ENCODE results near the gene SEZ6.

DNA sequence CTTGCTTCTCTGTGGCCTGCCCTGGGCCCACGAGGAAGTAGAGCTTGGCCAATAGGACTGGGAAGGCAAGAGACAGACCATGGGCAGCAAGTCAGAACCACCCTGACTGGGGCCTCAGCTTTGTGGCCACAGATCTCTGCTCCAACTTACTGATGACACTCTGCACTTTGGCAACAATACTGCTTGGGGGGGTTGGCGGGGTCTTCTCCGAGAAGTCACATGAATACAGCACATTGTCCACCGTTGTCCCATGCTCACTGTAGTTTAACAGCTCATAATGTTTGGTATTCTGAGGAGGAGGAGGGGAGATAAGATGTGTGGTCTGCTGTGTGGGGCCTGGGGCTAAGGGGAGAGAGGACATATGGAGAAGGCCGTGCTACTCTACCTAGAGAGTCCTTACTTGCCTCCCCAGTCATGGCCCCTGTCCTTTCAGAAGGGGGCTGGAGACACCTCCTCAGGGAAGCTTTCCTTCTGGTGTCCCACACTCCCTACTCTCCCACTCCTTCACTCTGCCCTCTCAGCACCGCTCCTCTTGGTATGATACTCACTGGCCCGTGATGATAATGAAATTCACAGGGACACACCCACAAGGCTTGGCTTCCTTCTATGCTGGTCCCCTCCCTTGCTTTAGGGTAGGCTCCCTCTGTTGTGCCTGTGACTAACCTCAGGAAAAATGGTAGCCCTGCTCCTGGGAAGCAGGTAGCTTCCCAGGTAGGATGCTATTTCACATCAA, 99.0 kb downstream of the SEZ6 start:
- TF ChIP-seq, protein P1, sequence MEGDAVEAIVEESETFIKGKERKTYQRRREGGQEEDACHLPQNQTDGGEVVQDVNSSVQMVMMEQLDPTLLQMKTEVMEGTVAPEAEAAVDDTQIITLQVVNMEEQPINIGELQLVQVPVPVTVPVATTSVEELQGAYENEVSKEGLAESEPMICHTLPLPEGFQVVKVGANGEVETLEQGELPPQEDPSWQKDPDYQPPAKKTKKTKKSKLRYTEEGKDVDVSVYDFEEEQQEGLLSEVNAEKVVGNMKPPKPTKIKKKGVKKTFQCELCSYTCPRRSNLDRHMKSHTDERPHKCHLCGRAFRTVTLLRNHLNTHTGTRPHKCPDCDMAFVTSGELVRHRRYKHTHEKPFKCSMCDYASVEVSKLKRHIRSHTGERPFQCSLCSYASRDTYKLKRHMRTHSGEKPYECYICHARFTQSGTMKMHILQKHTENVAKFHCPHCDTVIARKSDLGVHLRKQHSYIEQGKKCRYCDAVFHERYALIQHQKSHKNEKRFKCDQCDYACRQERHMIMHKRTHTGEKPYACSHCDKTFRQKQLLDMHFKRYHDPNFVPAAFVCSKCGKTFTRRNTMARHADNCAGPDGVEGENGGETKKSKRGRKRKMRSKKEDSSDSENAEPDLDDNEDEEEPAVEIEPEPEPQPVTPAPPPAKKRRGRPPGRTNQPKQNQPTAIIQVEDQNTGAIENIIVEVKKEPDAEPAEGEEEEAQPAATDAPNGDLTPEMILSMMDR (IDR thresholded peaks at IDR 0.05) = no peak
- TF ChIP-seq POLR2AphosphoS5 (IDR thresholded peaks at IDR 0.05) (no peak), POLR2A (IDR thresholded peaks at IDR 0.05) (no peak)

Data from breast epithelium (tissue), 3 donors.